ENCODE data around the gene NDRG2. TPM values are rescaled to one million over a fixed set of nuclear protein-coding genes. Genes with fewer than 3 reads are reported as not detected.

NDRG2 gene
- total and polyA plus RNA-seq, 2 donors (not counting 1 experiment from before 2014, with no cell fraction given): 0.32 to 0.50 TPM

GRCh38 chr14:21001218-21001617 is 23.6 kb downstream of the NDRG2 start:
- Histone ChIP-seq H2AFZ (ENCODE audit: low read length) (no peak overlapping the region), H3K36me3 (ENCODE audit: control insufficient read depth, insufficient read depth, low read length) (peaks cover 4% of the 10 kb centered on the region), H3K79me2 (ENCODE audit: control insufficient read depth, insufficient read depth, low read length) (no peaks in the 10 kb centered on the region), H3K4me2 (ENCODE audit: extremely low read depth, insufficient read depth, low read length) (no peak overlapping the region), H3K9ac (ENCODE audit: insufficient read depth, low read length) (no peak overlapping the region), H4K20me1 (ENCODE audit: control insufficient read depth, extremely low read depth, insufficient read depth, low read length) (no peaks in the 10 kb centered on the region), H3K27ac (ENCODE audit: insufficient read depth, low read length) (no peak overlapping the region), H3K9me3 (ENCODE audit: control insufficient read depth, insufficient read depth, low read depth, low read length) (no peaks in the 10 kb centered on the region), H3K4me3 (replicated peaks in 1 of 4; ENCODE audit: control extremely low read depth in 1 of 4, insufficient read depth in 1 of 4, low read depth in 3 of 4, low read length in 4 of 4) (no peak overlapping the region), H3K4me1 (ENCODE audit: control insufficient read depth, extremely low read depth, insufficient read depth, low read length) (no peaks in the 10 kb centered on the region), H3K27me3 (ENCODE audit: control insufficient read depth, insufficient read depth, low read length) (no peaks in the 10 kb centered on the region)
- no peak for DNase-seq (ENCODE audit: low read depth in 2 of 2)
- no peak for TF ChIP-seq CTCF (conservative IDR thresholded peaks at IDR 0.05 in 1 of 2, IDR thresholded peaks at IDR 0.05 in 1 of 2; ENCODE audit: low read depth in 1 of 2, low read length in 2 of 2)
- TF ChIP-seq EZH2 (IDR thresholded peaks at IDR 0.05; ENCODE audit: low read length, missing control alignments): no peak

- no peaks in the 10 kb centered on the region for H3K79me2 ChIP-seq (ENCODE audit: control insufficient read depth, insufficient read depth, low read length)
- no peak for TF ChIP-seq CTCF (conservative IDR thresholded peaks at IDR 0.05 in 1 of 2, IDR thresholded peaks at IDR 0.05 in 1 of 2; ENCODE audit: low read depth in 1 of 2, low read length in 2 of 2)
- TF ChIP-seq EZH2 (IDR thresholded peaks at IDR 0.05; ENCODE audit: low read length, missing control alignments): no peak
- H3K4me3 ChIP-seq (replicated peaks in 1 of 4; ENCODE audit: control extremely low read depth in 1 of 4, insufficient read depth in 1 of 4, low read depth in 3 of 4, low read length in 4 of 4): no peak overlapping the region
- no peak overlapping the region for H3K27ac ChIP-seq (ENCODE audit: insufficient read depth, low read length)
- H3K4me1 ChIP-seq (ENCODE audit: control insufficient read depth, extremely low read depth, insufficient read depth, low read length): no peaks in the 10 kb centered on the region
- no peak for DNase-seq (ENCODE audit: low read depth in 2 of 2)
- no peaks in the 10 kb centered on the region for H4K20me1 ChIP-seq (ENCODE audit: control insufficient read depth, extremely low read depth, insufficient read depth, low read length)
- H3K27me3 ChIP-seq (ENCODE audit: control insufficient read depth, insufficient read depth, low read length): no peaks in the 10 kb centered on the region
- H3K4me2 ChIP-seq (ENCODE audit: extremely low read depth, insufficient read depth, low read length): no peak overlapping the region
- H2AFZ ChIP-seq (ENCODE audit: low read length): no peak overlapping the region
- no peaks in the 10 kb centered on the region for H3K9me3 ChIP-seq (ENCODE audit: control insufficient read depth, insufficient read depth, low read depth, low read length)
- no peak overlapping the region for H3K9ac ChIP-seq (ENCODE audit: insufficient read depth, low read length)
- H3K36me3 ChIP-seq (ENCODE audit: control insufficient read depth, insufficient read depth, low read length): peaks cover 6% of the 10 kb centered on the region
These were observed 25.3 kb downstream of the NDRG2 start for GRCh38 chr14:20999591-20999990.

GRCh38 chr14:20998674-20999366 is 26.0 kb downstream of the NDRG2 start, which contains the start of gene SLC39A2:
TSS of gene SLC39A2 (plus strand) at chr14:20999293. CDS start at chr14:20999447, 154 bp downstream.
- Histone ChIP-seq H3K27me3 (ENCODE audit: control insufficient read depth, insufficient read depth, low read length) (no peaks in the 10 kb centered on the region), H3K4me2 (ENCODE audit: extremely low read depth, insufficient read depth, low read length) (no peak within 1 kb of the TSS), H3K36me3 (ENCODE audit: control insufficient read depth, insufficient read depth, low read length) (peaks cover 7% of the 10 kb centered on the region), H4K20me1 (ENCODE audit: control insufficient read depth, extremely low read depth, insufficient read depth, low read length) (no peaks in the 10 kb centered on the region), H3K4me3 (replicated peaks in 1 of 4; ENCODE audit: control extremely low read depth in 1 of 4, insufficient read depth in 1 of 4, low read depth in 3 of 4, low read length in 4 of 4) (no peak within 1 kb of the TSS), H3K27ac (ENCODE audit: insufficient read depth, low read length) (no peak within 1 kb of the TSS), H3K4me1 (ENCODE audit: control insufficient read depth, extremely low read depth, insufficient read depth, low read length) (no peaks in the 10 kb centered on the region), H3K9me3 (ENCODE audit: control insufficient read depth, insufficient read depth, low read depth, low read length) (no peaks in the 10 kb centered on the region), H2AFZ (ENCODE audit: low read length) (no peak within 1 kb of the TSS), H3K9ac (ENCODE audit: insufficient read depth, low read length) (no peak within 1 kb of the TSS), H3K79me2 (ENCODE audit: control insufficient read depth, insufficient read depth, low read length) (no peaks in the 10 kb centered on the region)
- DNase-seq (ENCODE audit: low read depth in 2 of 2): peak; percentile 51 to 76
- TF ChIP-seq EZH2 (IDR thresholded peaks at IDR 0.05; ENCODE audit: low read length, missing control alignments): no peak
- TF ChIP-seq CTCF (conservative IDR thresholded peaks at IDR 0.05 in 1 of 2, IDR thresholded peaks at IDR 0.05 in 1 of 2; ENCODE audit: low read depth in 1 of 2, low read length in 2 of 2): no peak

Data from fibroblast of lung (primary cell).